HG03175 (cell line): Measurements from ENCODE around the gene SPSB1.

Experiments
- ATAC-seq: cut with Tn5 transposase; IDR thresholded peaks from one replicate; pipeline ENCODE4 v1.9.1; 2021; ENCODE audit warnings: mild to moderate bottlenecking, moderate library complexity; ENCODE audit not compliant: unreplicated experiment

SPSB1 gene

GRCh38 chr1:9278585-9279153, 14.0 kb upstream of the SPSB1 start:
- ATAC-seq: no peak

DNA sequence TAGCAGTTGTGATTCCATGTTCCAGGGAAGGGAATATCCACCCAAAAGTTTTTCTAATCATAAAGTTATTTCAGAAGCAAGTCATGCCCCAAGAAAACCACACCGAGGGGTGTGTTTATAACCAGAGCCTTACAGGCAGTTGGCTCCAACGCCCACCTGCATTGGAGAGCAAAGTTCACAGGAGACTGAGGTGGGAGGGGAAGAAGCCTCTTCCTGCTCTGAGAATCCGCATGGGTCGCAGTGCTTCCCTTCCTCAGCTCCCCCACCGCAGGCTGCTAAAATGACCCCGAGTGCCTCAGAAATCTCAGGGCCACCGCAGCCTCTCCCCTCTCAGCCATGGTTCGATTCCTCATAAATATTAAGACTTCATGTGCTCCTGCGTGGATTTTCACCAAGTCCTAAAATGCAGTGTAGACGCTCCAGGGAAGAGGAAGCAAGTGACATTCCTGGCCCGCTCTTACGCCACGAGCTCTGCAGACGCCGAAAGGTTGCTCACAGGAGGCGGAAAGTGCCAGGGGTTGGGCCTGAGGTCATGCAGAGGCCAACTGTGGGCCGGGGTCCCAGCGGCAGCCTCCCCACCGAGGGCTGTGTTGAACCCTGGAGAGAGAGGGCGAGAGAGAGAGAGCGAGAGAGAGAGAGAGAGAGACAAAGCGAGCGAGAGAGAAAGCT, 13.4 kb upstream of the SPSB1 start:
- no peak for ATAC-seq

- ATAC-seq: no peak
These were observed 12.5 kb upstream of the SPSB1 start for GRCh38 chr1:9280015-9280860.

DNA sequence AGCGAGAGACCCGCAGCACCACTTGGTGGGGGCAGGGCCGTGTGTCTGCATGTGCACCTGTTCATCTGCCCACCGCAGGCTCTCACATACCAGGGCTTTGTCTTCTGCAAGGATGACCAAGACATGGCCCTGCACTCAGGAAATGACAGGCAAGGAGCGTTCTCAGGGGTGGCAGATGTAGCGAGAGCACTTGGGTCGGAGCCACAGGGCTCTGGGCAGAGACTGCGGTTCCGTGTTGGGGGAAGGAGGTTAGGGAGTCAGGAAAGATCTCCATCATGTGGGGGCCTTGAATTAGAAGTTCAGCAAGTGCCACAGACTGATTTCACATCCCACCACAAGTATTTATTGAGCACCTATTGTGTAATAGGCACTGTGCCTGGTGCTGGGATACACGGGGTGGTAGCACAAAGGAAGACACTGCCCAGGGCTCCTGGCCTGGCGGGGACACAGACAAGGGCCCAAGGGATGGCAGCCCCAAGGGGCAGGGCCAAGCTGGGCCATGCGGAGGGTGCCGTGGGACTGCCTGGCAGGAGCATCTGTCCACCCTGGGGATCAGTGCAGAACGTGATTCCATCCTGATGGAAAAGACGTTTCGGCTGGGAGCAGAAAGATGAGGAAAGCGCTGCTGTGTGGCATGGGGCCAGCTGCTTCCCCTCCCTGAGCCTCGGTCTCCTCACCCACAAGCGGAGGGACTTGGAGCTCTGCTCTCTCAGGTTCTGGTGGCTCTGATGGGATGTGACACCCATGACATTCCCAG, 11.4 kb upstream of the SPSB1 start:
- no peak for ATAC-seq

DNA sequence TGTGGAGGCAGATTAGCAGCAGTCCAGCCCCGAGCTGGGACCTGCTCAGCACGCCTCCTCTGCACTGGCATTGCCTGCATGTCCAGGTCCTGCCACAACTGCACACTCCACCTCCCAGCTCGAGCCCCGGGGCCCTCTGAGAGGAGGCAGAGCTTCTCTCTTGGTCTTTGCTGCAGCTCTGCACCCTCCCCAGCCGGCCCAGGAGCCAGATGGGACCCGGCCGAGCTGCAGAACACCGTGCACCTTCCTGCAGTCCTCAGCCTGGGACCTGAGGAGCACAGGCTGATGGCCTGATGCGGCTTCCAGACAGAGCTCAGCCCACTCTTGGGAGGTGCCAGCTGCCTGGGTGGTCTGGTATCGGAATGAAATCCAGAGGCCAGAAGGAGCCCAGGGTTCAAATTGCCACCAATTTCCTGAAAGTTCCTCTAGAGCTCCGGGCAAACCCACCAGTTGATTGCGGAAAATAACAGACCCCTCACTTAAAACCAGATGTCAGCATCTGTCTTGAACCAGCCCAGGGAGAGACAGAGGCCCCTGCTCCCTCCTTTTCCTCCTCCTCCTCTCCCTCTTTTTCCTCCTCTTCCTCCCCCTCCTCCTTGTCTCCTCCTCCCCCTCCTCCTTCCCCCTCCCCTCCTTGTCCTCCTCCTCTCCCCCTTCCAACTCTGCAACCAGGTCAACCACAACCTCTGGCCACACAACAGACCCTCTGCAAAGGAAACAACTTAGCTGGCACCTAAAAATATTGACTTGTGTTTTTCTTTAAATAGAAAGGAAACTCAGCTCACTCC, 10.6 kb upstream of the SPSB1 start:
- no peak for ATAC-seq

- no peak for ATAC-seq
These were observed 10.1 kb upstream of the SPSB1 start for GRCh38 chr1:9282696-9282955.

GRCh38 chr1:9284061-9284460, 8.6 kb upstream of the SPSB1 start:
- no peak for ATAC-seq

- ATAC-seq: no peak
These were observed 6.1 kb upstream of the SPSB1 start for GRCh38 chr1:9286556-9286955.

- ATAC-seq: no peak
These were observed 3.6 kb upstream of the SPSB1 start for GRCh38 chr1:9289090-9289534.

DNA sequence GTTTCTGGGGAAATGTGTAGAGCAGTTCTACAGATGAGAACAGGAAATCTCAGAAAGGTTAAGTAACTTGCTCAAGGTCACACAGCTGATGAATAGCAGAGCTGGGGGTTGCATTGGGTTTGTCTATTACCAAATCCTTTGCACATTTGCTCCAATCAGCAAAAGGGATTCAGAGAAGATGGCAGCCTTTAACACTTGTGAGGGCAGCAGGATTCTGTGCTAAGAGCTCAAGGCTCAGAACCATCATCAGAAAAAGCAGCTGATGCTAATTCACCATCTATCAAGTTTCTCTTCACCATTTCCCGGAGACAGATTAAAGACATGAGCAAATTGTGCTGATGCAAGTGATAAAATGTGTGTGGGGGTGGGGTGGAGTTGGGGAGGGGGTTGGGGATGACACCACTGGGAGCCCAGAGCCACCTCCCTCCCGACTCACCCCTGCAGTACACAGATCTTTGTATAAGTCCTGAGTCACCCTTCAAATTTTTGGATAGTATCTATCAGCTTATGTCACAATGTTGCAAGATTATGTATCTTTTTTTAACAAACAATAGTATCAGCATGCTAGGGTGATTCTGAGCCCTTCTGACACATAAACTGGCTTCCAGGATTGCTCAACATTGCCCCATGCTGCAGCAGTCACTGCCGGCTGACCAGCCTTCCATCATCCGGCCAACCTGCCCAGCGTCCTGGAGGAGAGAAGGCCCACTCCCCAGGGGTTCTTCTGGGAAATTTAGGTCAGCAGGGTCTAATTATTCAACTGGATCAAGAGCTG, 2.8 kb upstream of the SPSB1 start:
- no peak for ATAC-seq

GRCh38 chr1:9291914-9292360, 757 bp upstream of the SPSB1 start:
- no peak for ATAC-seq

- ATAC-seq: no peak
These were observed 493 bp downstream of the SPSB1 start for GRCh38 chr1:9293241-9293532.

DNA sequence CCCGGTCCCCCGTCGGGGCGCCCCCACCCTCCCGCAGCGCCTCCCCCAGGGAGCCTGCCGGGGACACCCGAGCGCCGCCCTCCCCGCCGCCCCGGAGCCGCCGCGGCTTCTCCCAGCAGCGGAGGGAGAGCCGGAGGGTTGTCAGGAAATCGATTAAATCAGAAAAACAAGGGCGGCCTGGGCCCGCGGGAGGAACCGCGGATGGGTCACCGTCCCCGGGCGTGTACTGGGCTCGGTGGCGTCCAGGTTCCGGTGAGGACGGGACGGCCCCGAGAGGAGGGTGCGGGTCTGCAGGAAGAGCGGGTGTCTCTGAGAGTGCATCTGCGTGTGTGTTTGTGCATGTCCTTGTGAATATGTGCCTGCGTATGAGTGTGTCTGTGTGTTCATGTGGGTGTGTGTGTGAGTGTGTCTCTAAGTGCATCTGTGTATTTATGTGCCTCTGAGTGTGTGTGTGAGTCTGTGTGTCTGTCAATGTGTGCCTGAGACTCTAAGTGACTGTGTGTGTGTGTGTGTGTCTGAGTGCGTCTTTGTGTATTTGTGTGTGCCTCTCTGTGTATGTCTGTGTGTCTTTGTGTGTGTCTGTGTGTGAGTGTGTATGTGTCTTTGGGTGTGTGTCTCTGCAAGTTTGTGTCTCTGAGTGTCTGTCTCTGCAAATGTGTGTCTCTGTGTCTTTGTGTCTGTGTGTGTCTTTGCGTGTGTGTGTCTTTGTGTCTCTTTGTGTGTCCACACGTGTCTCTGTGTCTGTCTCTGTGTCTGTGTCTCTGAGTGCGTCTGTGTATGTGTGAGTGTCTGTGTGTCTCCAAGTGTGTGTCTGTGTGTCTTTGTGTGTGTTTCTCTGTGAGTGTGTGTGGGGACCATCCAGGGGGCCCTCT, 1.1 kb downstream of the SPSB1 start:
- no peak for ATAC-seq

GRCh38 chr1:9294405-9294773, 1.7 kb downstream of the SPSB1 start:
- no peak for ATAC-seq

DNA sequence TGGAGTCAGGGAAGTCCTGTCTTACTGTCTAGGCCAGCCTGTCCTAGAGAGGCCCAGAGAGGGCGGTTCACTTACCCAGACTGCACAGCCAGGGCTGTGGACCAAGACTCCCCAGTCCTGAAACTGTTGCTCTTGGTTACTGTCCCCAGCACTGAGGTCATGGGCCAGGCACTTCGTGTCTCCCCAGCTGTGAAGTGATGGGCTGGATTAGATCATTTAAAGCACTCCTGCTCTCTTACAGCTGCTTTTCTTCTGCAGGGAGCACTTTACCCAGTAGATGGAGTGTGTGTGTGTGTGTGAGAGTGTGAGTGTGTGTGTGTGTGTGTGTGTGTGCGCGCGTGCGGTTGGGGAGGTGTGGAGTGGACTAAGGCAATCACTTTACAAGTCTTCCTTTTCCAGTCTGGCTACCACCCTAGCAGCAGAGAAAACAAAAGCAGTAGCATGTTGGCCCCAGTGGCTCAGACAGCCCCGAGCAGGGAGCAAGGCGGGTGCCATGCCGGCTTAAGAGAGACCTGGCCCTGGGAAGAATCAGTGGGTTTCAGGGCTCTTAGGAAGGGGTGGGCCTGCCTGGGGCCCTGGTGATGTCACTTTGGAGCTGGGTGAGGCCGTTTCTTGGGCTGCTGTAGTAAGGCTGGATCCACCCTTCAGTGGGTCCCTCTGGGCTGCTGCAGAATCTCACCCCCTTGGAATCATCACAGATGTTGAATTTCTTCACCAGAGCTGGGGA, 2.4 kb downstream of the SPSB1 start:
- ATAC-seq: no peak

DNA sequence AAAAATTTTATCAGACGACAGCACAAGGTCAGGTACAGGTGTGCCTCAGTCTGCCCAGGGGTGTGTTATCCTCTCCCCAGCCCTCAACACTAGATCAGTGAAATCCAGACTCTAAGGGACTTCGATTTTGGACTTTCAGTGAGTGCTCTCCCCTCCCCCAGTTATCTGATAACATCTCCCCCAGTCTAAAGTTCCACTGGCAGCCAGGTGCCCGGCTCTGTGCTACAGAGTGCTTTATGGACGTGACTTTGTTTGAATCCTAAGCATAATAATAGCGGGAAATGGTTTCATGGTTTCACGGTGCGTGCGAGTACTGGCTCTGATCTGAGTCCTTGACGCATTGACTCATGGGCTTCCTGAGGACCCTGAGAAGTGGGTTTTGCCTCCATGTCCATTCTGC, 3.2 kb downstream of the SPSB1 start:
- no peak for ATAC-seq

DNA sequence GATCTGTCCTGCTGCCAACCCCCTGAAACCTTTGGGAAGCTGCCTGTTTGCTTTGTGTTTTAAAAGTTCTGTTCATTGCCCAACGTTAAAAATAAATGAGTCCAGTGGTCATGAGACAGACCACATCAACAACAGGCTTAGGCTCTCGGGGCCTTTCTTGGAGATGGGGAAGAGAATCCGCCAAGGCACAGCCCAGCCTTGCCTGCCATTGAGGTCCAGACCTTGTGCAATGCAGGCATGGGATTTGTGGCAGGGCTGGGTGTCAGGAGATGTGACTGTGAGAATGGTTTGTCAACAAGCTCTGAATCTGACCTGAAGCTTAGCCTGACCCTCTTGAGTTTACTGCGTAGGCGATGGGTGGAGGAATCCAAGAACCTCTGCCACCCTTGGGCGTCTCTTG, 4.2 kb downstream of the SPSB1 start:
- no peak for ATAC-seq

DNA sequence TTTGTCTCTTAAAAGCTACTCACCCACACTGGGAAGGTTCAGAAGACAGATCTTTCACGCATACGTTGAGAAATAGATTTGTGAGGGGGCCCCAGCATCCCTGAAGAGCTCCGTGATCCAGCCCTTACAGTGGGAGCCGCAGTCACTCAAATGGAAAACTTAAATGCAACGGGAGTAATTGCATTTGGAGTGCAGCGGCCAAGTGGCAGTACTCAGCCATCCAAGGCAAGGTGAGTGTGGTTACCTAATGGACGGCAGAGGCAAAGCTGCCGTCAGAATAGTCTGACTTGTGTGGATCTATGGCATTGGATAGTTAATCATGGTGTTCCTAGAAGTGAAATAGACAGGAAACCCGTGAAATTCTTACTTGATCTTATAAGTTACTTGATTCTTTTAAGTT, 5.1 kb downstream of the SPSB1 start:
- ATAC-seq: no peak

GRCh38 chr1:9298282-9298681, 5.6 kb downstream of the SPSB1 start:
- ATAC-seq: no peak
